Kidney glomerular epithelial cell (primary cell): ENCODE measurements around the gene SHISA6.
"Not testable (repeated sequence)": the region's sequence is repeated elsewhere in the genome, so short reads cannot be mapped to it uniquely, and the experiment has no call there.

ENCODE experiments used
- DNase-seq: peaks from one replicate; lab custom pipeline; 2025; lab: John Stamatoyannopoulos, UW

The SHISA6 gene

DNA sequence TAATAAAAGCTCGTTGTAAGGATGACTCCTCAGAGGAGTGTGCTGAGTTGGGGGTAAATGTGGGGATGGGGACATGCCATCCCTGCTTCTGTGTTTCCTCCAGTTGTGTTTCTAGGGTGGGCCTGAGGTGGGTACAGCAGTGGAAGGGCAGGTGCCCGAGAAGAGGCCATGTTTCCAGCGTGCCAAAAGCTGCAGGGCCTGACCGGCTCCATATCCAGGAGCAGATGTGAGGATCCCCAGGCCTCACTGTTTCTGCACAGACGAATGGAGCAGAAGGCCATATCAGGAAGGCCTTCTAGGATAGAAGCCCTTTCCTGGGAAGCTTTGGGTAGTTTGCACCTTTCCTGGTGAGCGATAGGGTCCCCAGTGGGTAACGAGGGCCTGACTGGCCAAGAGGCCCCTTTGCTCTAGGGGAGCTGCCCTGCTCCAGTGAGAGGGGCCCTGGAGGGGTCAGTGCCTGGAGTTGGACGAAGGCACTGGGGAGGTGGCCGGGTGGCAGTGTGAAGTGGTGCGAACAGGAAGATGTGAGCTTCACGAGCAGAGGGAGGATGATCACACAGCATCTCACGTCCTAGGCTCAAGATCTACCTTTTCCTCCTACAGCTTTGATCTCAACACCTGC, 62.9 kb downstream of the SHISA6 start:
- no peak for DNase-seq

DNA sequence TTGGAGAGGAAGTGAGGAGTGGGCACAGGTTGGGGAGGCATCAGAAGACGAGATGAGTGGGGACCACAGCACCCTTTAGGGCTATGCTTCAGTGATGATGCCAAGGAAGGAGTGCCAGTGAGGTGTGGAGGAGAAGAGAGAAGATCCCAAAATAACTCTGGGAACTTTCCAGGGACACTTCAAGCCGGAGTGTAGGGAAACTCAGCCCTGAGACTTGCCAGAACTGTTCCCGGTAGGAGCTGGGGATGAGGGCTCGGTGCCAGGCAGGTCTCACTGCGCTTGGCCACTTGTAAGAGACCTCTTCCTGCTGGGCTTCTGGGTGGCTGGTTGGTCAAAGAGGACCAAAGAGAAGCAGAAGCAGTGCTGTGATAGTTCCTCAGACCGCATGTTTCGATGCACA, 63.6 kb downstream of the SHISA6 start:
- DNase-seq: no peak

GRCh38 chr17:11305524-11305923, 64.5 kb downstream of the SHISA6 start:
- no peak for DNase-seq

GRCh38 chr17:11308531-11308930, 67.5 kb downstream of the SHISA6 start:
- no peak for DNase-seq

GRCh38 chr17:11309033-11309432, 68.0 kb downstream of the SHISA6 start:
- no peak for DNase-seq

- no peak for DNase-seq
These were observed 68.8 kb downstream of the SHISA6 start for GRCh38 chr17:11309850-11310249.

DNA sequence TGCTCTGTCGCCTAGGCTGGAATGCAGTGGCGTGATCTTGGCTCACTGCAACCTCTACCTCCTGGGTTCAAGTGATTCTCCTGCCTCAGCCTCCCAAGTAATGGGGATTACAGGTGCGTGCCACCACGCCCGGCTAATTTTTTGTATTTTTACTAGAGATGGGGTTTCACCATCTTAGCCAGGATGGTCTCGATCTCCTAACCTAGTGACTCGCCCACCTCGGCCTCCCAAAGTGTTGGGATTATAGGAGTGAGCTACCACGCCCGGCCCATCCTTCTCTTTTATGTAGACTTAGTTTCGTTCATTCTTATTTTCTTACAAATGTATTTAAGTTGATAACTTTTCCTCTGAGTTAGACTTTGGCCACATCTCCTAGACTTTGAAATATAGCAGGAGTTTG, 75.4 kb downstream of the SHISA6 start:
- DNase-seq: not testable (repeated sequence)

- no peak for DNase-seq
These were observed 77.2 kb downstream of the SHISA6 start for GRCh38 chr17:11318207-11318606.

DNA sequence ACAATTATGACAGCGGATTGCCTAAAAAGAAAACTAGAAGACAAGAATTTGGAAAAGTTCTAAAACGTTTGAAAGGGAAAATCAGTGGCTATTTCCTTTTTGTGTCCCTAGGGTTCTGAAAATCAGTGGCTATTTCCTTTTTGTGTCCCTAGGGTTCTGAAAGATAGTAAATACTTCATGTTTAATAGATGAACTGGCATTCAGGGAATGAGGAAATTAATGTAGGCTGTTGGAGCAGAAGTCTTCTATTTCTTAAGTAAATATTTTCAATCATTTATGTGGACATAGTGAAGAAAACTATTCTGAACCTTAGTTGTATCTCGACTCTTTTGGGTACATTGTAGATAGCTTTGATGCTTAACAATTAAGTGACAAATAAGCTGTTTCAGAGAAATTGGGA, 78.9 kb downstream of the SHISA6 start:
- no peak for DNase-seq

GRCh38 chr17:11324021-11324420, 83.0 kb downstream of the SHISA6 start:
- no peak for DNase-seq

DNA sequence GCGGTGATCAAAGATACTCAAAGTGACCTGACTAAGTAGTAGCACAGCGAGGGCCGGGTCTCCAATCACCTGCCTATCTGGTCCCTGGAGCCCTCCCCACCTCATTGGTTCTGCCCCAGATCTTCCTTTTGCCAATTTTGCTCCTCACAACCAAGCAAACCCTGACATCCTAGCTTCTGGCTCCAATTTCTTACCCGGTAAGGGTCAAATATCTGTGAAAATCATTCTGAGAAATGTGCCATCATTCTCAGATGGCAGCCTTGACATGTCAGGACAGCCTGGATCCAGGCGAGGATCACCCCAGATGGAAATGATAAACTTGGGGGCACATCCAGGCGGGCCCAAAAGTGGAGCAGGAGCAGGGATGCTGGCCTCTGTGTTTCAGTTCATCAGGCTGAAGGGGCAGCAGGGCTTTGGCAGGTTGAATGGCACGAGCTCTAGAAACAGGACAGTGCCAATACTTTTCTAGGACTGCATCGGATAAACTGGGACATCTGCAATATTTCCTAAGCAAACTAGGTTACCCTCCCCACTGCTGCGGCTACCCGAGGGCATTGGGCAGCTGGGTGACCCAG, 83.9 kb downstream of the SHISA6 start:
- DNase-seq: no peak

DNA sequence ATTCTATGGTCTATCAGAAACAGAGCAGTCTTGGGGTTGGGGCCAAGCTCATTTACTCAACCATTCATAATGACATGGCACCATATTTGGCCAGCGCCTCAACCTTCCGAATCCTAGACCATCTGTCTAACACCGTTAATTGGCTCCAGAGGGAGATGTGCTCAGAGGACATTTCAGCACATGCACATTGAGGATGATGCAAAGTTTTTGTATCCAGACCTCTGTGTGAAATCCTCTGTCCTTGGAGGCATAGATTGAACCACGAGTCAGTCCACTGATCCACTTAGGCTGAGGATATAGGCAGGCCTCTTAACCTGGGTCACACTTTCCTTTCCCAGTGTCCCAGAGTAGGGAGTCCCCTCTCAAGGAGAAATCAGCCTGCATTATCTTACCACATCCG, 85.5 kb downstream of the SHISA6 start:
- DNase-seq: no peak

DNA sequence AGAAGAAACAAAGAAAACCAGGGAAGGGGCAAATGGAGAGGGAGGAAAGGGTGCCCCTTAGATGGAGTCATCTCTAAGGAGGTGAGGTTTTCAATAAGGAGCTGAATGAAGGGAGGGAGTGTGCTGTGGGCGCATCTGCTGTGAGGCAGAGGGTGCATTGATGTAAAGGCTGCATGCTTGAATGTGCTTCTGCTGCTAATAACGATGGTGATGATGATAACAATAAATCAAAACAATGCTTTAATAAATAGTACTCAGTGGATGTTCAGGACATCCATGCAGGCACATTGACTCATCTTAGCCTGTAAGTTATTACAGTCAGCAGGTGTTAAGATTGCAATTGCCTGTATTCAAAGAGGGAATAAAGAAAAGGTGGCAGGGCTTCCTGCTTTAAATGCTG, 87.8 kb downstream of the SHISA6 start:
- DNase-seq: no peak

DNA sequence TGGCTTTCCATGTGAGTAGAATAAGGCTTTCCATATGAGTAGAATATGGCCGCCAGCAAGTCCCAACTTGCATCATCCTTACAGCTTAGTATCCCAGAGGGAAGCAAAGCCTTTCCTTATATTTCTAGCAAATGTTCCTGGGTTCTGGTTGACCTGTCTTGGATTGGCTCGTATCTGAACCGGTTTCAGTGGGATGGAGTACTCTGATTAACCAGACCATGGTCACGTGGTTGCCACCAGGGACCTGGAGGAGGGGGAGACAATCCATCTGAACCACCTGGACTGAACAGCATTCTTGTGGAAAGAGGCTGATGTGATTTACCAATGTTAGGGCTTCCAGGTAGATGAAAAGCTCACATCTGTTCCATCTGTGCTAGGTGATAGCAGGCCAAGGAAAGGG, 89.0 kb downstream of the SHISA6 start:
- DNase-seq: no peak

- peak; percentile 8 for DNase-seq
These were observed 89.8 kb downstream of the SHISA6 start for GRCh38 chr17:11330826-11331225.

DNA sequence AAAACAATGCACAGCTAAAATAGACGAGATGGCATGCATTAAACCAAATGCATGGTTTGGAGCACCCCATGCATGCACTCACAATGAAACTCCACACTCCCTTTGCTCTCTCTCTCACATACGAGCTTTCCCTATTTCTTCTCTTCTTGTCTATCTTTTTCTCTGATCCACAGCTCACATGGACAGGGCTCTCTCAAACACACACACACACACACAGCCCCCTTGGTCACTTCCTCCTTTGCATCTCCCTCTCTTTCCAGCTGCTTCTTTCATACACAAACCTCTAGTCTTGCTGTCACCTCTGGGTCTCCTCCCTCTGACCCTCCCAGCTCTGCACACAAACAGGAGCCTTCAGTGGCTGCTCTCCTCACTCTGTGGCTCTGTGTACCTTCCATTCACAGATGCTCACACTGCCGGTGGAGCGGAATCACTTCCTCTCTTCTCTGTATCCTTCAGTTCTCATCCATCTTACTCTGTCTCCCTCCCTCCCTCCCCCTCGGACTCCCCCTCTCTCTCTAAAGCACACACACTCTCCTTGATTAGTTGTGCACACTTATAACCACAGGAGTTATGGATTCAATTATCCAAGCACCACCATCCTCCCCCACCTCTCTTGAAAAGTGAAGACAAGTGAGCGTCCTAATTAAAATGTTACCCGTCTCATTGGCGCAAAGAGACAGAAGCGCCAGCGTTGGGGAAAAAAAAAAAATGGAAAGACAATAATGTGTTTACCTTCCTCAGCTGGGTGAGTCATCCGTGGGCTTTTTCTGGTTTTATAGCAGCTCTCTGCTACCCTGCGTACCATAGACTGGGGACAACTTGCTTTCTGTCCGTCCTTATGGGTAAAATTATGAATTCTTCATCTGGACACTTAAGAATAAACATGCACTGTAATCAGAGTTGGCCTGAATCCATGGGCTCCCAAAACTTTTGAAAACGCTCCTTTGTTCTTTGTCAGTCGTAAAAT, 90.8 kb downstream of the SHISA6 start:
- DNase-seq: no peak

GRCh38 chr17:11332706-11333105, 91.7 kb downstream of the SHISA6 start:
- no peak for DNase-seq

DNA sequence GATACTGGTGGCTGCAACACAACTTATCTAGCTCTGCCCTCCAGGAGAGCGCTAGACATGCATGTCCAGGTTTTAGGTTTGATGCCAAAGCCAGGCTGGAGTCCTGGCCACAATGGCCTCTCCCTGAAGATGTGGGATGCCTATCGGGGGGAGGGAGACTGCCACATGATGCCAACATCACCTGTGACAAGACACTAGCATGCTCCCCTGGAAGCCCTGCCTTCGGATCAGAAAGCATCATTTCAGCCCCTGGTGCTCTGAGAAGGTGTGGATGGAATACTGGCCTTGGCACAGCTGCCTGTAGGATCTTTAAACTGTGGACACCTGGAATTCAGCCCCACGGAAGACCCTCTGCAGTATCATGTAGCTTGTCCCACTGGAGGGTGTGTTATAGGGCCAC, 93.5 kb downstream of the SHISA6 start:
- DNase-seq: no peak

DNA sequence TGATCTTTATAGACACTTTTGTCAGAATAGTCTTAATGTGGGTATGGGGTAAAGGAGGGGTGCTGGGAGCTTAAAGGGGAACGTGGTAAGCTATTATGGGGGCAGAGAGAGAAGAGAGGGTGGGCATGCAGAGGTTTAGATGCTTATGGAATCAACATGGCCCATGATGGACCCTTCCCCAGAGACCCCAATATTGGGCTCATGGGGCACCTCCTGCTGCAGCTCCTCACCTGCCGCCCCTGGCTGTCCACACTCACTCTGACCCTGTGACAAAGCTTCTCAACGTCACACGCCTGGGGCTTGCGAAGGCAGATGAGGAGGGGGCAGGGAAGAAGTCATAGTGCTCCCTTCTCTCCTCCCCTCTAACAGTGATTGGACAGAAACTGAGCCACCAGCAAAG, 95.3 kb downstream of the SHISA6 start:
- no peak for DNase-seq

DNA sequence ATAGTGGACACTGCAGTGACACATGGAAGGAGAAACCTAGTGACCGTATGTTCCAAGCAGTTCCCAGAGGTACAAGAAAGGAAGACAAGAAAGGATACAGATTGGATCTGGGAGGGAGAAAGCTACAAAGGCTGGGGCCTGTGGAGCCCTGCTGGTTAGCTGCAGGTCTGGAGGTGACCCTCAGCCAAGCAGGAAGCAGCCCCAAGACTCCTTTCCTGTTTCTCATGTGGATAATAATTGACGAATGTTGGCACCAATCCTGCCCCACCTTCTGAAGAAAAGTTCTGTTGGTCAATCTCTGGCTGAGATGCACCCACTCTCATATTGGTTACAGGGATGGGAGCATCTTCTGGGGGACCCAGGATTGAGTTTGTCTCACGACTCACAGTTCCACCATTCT, 99.8 kb downstream of the SHISA6 start:
- no peak for DNase-seq

GRCh38 chr17:11342138-11342537, 101.1 kb downstream of the SHISA6 start:
- no peak for DNase-seq

- DNase-seq: no peak
These were observed 108.1 kb downstream of the SHISA6 start for GRCh38 chr17:11349106-11349505.

DNA sequence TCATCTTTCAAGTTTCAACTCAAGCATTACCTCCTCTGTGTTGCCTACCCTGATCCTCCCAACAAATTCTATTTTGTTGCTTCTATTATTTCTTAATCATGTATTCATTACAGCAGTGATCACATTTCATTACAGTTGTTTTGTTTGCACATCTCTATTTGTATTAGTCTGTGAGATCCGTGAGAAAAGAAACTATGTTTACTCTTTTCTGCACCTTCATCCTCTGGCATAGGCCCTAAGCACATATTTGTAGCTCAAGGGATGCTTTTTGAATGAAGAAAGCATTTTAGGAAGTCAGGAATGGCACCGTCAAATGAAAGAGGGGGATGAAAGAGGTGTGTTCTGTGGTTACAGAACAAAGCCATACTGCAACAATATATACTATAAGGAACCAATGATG, 110.5 kb downstream of the SHISA6 start:
- no peak for DNase-seq
